ENCODE results near the gene TCFL5. TPM values are rescaled to one million over a fixed set of nuclear protein-coding genes. Genes with fewer than 3 reads are reported as not detected.

Gene TCFL5
- total RNA-seq, 1 experiment from 2014 or later, result 23.0 TPM

DNA sequence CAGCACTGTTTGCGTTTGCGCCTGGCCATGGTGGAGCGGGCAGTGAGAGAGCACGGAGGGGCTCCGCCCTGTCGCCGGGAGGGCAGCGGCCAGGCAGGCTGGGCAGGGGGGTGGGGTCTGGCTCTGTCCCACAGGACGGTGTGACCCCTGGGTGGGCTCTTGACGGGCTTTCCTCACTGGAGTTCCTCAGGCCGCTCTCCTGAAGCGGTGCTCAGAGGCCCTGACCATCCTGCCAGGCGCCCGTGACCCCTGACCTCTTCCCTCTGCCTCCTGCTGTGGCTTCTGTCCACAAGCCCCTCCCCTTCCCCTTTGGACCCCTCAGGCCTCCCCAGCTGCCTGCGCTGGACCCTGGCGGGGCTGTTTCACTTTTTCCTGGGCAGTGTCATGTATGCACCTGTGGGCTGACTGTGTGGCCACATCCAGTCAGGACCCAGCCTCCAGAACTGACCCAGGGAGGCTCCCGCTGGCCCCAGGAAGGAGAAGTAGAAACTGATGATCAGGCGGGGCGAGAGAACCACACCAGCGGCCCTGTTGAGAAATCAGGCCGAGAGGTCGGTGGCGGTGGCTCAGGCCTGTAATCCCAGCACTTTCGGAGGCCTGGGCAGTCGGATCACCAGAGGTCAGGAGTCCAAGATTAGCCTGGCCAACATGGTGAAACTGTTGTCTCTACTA is 55.8 kb downstream of the TCFL5 start:
- in situ Hi-C loops (cut with HindIII; ENCODE audit: low sequenced_read_pairs), result no loop called here
- DNase-seq (ENCODE audit: low spot score), result no peak

DNA sequence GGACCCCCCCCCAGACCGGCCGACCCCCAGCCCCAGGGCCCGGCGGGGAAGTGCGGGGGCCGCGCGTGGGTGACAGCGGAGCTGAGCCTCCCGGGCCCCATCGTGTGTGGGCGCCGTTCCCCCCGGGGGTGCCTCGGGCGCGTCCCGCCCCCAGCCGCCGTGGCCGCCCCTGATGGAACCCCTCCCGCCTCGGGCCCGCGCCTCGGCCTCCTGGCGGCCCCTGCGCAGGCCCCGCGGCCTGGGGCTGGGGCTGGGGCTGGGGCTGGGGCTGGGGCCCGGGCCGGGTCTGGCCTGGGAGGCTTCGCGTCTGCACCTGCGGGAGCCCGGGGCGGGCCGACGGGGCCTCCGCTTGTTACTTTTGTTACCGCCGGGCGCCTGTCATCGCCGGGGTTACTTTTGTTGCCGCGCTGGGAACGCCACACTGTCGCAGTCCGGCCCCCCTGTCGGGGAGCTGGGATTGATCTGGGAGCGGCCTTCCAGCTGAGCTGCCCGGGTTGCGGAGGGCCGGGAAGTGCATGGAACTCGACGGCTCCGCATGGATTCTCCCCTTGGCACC is 56.4 kb downstream of the TCFL5 start:
- in situ Hi-C loops (cut with HindIII; ENCODE audit: low sequenced_read_pairs), result no loop called here
- DNase-seq (ENCODE audit: low spot score), result no peak

DNA sequence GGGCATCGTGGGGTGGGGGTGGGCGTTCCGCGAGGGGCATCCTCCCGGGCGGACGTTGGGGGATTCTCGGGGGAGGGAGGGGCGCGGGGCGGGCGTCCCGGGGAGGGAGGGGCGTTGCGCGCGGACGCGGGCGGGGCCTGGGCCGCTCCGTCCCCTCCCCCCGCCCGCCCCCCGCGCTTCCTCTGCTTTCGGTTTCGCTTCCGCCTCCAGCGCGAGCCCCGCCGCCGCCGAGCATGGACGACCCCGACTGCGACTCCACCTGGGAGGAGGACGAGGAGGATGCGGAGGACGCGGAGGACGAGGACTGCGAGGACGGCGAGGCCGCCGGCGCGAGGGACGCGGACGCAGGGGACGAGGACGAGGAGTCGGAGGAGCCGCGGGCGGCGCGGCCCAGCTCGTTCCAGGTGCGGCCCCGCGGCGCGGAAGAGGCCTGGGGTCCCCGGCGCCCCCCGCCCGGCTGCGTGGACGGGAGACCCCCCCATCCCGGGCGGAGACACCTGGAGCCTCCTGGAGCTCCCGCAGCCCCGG is 56.9 kb downstream of the TCFL5 start, which contains the start of gene OGFR:
Gene OGFR, plus strand, starts transcription at position 209 of the 528 bp plus-strand sequence. Its CDS starts 25 bp downstream, at position 234.
- no peak for DNase-seq (ENCODE audit: low spot score)
- in situ Hi-C loops (cut with HindIII; ENCODE audit: low sequenced_read_pairs), result no loop called here

DNA sequence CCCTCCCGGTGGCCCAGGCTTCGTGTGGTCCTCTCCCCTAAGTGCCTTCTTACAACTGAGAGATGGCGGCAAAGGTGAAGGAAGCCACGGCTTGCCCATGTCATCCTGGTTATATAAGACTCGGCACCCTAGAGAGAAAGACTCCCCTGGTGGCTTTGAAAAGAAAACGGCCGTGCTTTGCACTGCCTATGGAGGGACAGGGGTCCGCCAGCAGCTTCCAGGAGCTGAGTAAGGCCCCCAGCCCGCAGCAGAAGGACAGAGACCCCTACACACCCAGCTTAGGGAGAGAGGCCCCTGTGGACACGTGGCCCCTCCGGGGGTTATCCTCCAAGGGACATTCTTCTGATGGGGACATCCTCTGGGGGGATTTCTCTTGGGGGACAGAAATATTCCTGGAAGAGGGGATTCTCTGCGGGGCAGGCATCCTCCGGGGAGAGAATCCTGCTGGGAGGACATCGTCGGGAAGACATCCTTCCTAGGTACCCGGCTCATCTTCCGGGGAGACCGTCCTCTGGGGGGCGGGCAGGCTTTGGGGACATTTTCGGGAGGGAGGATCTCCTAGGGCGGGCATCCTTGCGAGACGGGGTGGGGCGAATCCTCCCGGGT is 57.5 kb downstream of the TCFL5 start:
- no peak for DNase-seq (ENCODE audit: low spot score)
- in situ Hi-C loops (cut with HindIII; ENCODE audit: low sequenced_read_pairs), result no loop called here

DNA sequence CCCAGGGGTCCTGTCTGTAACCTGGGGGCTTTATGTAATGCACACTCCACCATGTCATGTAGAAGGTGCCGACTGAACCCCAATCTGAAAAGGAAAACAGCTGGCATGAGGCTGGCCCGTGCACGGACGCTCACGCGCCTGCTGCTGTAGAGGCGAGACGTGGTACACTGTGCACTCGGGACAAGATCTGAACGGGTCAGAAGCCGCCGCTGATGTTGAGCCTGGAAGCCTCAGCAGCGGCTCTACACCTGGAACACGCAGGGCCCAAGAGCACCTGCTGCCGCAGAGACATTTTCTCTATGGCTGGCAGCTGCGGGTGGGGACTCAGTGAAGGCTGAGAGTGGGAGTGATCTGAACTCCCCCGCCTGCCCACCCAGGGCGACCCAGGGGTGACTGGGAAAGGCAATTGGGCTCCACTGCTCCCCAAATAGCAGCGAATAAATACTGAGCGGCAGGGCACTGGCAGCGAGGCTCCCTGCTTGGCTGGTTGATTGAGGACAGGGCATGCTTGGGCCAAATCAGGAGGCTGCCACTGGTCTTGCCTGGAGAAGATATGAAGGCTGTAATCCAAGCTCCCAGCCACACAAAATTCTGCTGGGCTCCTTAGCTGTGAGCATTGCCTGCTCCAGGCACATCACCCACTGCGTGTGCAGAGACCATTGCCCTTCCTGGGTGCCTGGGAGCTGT is 59.5 kb downstream of the TCFL5 start:
- in situ Hi-C loops (cut with HindIII; ENCODE audit: low sequenced_read_pairs), result no loop called here
- DNase-seq (ENCODE audit: low spot score), result peak; percentile 81

DNA sequence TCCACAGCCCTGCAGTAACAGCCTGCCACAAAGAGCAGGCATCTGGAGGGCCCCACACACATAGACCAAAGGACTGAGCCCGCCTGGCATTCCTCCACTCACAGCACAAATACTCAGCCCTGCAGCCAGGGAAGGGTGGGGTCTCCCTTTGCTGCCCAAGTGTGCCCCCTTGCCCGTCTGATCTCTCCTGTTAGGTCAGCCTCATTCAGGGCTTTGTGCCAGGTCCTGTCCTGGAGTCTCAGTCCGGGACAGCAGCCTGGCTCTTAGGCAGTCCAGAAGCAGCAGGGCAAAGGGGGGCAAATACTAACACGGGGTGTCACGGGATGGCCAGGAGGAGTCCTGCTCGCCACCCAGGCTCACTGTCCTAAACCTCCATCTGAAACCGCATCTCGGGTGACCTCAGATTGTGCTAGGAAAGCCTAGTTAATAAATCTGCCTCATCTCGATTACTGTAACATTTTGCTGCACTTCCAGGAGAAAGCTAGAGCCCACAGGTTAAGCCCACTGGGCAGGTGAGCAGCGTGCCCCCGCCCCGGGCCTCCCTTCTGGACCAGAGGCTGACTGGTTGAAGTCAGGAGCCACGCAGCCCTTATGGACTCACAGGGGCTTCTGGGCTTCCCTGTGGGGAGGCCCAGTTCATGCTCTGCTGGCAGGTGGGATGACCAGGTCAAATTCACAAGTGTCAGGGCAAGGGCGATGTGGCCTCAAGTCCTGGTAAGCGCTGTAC is 60.2 kb downstream of the TCFL5 start:
- no peak for DNase-seq (ENCODE audit: low spot score)
- in situ Hi-C loops (cut with HindIII; ENCODE audit: low sequenced_read_pairs), result no loop called here

DNA sequence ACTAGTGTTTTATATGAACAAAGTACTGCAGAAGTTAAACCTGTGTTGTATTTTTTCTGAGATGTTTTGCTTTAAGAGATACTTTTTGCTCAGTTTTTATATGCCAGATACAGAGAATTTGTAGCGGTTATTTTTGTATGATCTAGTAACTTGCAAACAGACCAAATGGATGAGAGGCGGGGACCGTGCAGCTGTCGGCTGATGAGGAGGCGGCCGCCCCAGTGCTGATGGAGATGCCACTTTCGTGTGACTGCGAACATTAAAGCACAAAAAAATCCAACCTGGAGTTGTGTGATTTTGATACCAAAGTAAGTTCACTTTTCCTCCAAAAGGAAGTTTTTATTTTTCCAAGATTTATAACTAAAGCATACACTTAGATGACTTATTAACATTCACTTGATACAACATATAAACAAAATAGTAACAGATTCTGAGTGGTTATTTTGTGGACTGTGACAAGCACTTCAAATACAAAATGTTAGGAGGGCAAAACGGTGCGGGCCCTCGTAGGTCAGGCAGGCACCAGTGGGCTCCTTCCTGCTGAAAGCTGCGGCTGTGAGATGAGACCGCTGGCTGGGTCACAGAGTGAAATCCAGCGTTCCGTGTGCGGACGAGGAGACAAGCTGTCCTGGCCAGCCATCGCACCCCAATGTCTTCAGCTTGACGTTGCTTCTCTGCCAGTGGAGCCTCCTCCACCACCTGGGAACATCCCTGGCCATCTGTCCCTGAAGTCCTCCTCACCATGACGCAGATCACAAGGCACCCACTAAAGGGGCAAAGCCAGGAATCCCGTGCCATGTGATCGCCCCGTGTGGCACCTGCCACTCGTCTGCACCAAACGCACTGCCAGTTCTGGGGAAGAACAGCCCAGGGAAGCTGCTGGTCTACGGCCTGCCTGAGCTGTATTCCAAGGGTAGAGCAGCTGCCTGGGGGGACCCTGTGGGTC is 61.0 kb downstream of the TCFL5 start:
- DNase-seq (ENCODE audit: low spot score), result no peak
- in situ Hi-C loops (cut with HindIII; ENCODE audit: low sequenced_read_pairs), result no loop called here

DNA sequence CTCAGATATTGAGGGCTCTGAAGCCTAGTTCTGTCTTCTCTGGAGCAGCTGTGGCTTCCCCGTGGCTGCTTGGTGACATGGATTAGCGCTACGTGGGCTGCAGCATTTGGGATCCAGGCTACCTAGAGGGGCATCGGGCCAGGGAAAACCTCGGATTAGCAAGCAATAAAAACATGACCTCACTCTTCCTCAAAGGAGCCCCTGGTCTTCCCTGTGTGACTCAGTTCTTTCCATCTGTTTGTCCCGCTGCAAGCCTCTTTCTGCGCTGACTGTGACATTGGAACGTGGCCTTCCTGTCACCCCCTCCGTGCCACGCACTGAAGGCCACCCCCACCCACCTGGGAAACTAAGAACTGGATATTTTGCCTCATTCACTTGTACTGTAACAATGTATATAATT is 61.7 kb downstream of the TCFL5 start:
- no peak for DNase-seq (ENCODE audit: low spot score)
- in situ Hi-C loops (cut with HindIII; ENCODE audit: low sequenced_read_pairs), result no loop called here

DNA sequence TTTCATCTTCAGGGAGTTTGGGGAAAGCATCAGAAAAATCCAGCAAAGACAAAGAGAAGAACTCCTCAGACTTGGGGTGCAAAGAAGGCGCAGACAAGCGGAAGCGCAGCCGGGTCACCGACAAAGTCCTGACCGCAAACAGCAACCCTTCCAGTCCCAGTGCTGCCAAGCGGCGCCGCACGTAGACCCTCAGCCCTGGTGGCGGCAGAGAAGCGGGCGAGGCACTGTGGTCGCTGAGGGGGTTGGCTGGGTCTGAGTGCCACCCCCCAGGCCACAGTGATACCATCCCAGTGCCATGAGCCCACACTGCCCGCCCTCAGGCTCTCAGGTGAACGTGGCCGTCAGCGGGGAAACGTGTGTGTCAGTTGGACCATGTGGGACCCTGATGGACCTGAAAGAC is 62.2 kb downstream of the TCFL5 start:
- in situ Hi-C loops (cut with HindIII; ENCODE audit: low sequenced_read_pairs), result no loop called here

DNA sequence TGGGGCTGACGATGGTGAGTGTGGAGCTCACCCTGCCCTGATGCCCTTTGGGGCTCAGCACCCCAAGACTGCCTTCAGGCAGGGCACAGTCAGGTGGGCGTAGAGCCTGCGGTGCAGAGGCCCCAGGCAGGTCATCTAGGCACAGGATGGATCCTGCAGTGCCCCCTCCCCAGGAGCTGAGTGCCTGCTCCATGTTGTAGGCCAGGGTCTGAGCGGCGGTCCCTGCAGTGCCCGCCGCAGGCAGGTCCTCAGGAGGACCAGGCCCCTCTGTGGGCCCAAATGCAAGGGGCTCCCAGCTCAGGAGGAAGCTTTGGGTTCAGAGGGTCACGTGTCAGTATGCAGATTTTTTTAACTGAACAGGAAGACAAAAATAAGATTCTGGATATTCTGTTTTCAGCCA is 62.6 kb downstream of the TCFL5 start:
- DNase-seq (ENCODE audit: low spot score), result no peak
- in situ Hi-C loops (cut with HindIII; ENCODE audit: low sequenced_read_pairs), result no loop called here

More for the DNA sequence above, 62.2 kb downstream of the TCFL5 start:
- no peak for DNase-seq (ENCODE audit: low spot score)

DNA sequence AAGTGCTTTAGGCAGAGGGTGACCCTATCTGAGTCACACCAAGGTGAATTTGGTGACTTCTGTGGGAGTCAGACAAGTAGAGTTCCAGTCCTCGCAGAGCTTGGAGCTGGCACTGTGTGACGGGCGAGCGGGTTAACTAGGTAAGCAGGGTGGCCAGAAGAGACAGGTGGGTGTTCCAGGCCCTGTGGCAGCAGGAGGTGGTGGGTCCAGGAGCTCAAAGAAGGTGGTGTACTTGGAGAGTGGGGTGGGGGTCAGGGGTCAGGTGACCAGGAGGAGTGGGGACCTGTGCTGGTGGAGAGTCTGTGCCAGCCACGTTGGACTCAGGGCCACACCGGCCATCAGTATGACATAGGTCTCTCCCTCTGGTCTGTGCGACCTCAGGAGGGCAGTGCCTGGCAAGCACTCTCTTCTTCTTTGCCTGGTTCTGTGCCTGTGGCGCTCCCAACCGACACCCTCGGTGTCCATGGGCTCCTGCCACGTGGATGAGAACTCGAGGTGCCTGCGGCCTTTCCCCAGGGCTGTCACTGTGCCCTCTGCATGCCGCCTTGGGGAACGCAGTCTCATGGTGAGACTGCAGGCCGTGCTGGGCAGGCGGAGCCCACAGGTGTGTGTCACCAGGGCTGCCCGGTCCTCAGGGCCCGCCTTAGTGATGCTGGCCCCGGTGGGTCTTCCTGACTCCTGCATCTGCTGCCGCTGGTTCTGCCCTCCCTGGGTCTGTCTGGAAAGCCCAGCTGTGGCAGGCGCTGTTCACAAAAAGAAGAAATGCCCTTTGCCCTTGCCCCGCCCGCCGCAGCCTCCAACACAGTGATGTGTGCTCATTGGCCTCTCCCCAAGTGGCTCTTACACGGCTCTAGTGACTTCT is 63.7 kb downstream of the TCFL5 start:
- no peak for DNase-seq (ENCODE audit: low spot score)
- in situ Hi-C loops (cut with HindIII; ENCODE audit: low sequenced_read_pairs), result no loop called here

DNA sequence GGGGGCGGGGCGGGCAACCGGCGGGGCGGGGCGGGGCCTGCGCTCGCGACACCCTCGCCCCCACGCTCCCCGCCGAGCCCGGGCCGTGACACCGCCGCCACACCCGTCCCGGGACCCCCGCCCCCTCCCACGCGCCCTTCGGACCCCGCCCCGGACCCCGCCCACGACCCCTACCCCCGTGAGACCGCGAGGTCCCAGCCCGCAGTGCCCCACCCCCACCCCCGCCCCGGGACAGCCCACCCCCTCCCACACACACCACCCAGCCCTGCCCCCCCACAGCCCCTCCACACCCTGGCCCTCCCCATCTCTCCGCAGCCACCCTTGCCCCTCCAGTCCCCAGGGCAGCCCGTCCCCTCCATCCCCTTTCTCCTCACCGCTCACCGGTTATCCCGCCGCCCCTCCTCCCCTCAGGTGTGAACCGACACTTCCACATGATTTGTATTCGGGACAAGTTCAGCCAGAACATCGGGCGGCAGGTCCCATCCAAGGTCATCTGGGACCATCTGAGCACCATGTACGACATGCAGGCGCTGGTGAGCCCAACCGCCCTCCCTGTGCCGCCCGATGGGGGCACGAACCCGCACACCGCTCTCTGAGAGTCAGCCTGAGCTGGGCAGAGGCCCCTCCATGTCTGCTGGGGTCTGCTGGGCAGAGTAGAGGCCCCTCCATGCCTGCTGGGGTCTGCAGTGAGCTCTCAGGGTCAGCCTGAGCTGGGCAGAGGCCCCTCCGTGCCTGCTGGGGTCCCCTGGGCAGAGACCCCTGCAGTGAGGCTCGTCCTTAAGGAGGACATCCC is 64.7 kb downstream of the TCFL5 start:
- in situ Hi-C loops (cut with HindIII; ENCODE audit: low sequenced_read_pairs), result no loop called here
- no peak for DNase-seq (ENCODE audit: low spot score)

DNA sequence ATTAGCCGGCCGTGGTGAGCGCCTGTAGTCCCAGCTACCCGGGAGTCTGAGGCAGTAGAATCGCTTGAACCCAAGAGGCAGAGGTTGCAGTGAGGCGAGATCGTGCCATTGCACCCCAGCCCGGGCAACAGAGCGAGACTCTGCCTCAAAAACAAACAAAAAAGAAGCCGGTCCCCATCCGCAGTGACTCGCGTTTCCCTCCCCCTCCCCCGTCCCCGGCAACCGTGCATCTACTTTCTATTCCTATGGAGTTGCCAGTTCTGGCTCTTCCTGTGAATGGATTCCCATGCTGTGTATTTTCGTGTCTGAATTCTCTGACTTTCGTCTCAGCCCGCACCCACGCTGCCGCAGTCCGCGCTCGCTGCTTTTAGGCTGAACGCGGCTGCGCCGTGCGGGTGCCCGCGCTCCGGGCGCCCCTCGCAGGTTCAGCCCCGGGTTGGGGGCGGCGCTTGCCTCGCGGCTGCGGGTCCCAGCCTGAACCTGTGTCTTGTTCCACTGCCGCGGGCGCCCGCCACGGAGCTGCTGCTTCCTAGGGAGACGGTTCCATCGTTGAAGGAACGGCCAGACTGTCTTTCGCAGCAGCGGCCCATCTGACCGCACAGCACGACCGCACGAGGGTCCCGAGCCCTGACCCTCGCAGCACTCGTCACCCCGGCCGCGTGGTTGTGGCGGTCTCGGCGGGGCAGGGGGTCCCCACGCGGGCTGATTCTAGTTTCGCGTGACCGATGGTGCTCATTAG is 66.4 kb downstream of the TCFL5 start:
- in situ Hi-C loops (cut with HindIII; ENCODE audit: low sequenced_read_pairs), result no loop called here
- DNase-seq (ENCODE audit: low spot score), result peak; percentile 68

DNA sequence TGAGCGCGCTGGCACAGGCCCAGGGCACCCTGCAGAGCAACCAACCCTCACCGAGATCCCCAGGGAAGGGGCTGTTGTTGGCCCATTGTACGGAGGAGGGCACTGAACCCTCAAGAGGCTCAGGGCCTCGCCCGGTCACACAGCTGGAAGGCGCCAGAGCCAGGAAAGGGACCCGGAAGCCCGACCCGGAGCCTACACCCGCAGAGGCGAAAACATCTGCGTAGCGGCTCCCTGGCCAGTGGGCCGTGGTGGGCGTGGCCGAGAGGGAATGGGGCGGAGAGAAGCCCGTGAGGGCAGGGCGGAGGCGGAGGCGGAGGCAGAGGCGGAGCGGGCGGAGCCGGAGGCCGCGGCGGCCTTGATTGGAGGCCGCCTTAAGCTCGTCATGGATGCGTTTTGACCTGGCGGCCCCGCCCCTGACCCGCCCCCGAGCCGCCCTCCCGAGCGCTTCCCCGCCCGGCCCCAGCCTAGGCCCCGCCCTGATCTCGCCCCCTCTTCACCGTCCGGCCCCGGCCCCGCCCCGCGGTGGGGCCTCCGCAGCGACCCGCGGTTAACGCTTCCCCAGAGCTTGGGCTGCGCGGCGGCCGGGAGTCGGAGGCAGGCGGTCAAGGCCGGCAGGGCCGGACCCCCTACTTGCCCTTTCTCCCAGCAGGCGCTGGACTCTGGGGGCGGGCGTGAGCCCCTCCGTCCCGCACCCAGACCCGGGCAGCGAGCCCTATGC is 67.5 kb downstream of the TCFL5 start:
- in situ Hi-C loops (cut with HindIII; ENCODE audit: low sequenced_read_pairs), result no loop called here
- peak; percentile 94 for DNase-seq (ENCODE audit: low spot score)

DNA sequence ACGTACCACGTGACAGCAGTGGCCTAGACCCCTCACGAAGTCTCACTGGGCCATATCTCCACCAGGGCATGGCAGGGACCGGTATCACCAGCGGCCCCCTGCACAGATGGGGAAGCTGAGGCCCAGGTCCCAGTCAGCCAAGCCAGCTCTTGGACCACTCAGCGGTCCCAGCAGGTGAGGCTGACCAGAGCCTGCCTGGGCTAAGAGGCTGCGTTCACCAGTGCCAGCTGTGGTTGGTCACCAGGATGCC is 67.9 kb downstream of the TCFL5 start:
- in situ Hi-C loops (cut with HindIII; ENCODE audit: low sequenced_read_pairs), result no loop called here
- DNase-seq (ENCODE audit: low spot score), result no peak
